Lower leg skin (tissue), 3 donors: Measurements from ENCODE around the gene RBMY1J.

Experiments used
- POLR2A ChIP-seq, 2 donors: fragments of 450-650 bp; IDR thresholded peaks; one replicate each; pipeline ENCODE4 v1.6.1; 2016 to 2017; ENCODE audit warnings: antibody characterized with exemption in 2 of 2, mild to moderate bottlenecking in 1 of 2, moderate library complexity in 1 of 2
- TF ChIP-seq, protein P1 (sequence below), 3 donors: fragments of 450-650 bp; IDR thresholded peaks; one replicate each; pipeline ENCODE4 v1.5.1; 2016; ENCODE audit warnings: antibody characterized with exemption in 3 of 3, mild to moderate bottlenecking in 3 of 3, moderate library complexity in 2 of 3

DNA sequence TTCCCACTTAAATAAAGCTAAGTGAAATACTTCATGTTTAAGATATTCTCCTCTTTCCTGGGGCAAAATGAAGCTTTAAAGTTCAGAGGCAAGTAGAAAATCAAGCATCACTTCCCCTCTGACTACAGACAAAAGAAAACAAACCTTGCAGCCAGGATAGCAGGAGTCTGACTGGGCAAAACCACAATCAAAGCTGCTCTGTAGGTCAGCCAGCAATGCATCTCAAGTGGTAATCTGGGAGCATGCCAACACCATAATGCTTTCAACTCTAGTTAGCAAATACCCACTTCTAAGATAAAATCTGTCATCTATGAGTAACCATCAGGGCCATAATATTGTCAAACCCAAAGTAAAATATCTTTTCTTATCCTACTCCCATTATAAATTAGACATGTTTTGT lies 32.6 kb upstream of the RBMY1J start:
- TF ChIP-seq, protein P1, sequence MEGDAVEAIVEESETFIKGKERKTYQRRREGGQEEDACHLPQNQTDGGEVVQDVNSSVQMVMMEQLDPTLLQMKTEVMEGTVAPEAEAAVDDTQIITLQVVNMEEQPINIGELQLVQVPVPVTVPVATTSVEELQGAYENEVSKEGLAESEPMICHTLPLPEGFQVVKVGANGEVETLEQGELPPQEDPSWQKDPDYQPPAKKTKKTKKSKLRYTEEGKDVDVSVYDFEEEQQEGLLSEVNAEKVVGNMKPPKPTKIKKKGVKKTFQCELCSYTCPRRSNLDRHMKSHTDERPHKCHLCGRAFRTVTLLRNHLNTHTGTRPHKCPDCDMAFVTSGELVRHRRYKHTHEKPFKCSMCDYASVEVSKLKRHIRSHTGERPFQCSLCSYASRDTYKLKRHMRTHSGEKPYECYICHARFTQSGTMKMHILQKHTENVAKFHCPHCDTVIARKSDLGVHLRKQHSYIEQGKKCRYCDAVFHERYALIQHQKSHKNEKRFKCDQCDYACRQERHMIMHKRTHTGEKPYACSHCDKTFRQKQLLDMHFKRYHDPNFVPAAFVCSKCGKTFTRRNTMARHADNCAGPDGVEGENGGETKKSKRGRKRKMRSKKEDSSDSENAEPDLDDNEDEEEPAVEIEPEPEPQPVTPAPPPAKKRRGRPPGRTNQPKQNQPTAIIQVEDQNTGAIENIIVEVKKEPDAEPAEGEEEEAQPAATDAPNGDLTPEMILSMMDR (IDR thresholded peaks at IDR 0.05): no peak
- TF ChIP-seq POLR2A (IDR thresholded peaks at IDR 0.05): no peak
